Renal cortical epithelial cell (primary cell): ENCODE data around the gene PDLIM1. TPM values are rescaled to one million over a fixed set of nuclear protein-coding genes. Genes with fewer than 3 reads are reported as not detected.
A peak's percentile ranks its signal among the peaks of the same experiment; 100 is the strongest.

Experiments used
- DNase-seq: peaks from one replicate; pipeline ENCODE4 v3.0.0-alpha.2; 2011; ENCODE audit warnings: low read depth
- total RNA-seq: library from RNA; depleted of rRNA; stranded (reverse); fragments of >200 nt; gene quantifications from 2 replicates; pipeline ENCODE4 v1.2.3, GENCODE V29; 2014

PDLIM1 gene
- total RNA-seq, 1 donor from 2014 or later, result 45.8 TPM

DNA sequence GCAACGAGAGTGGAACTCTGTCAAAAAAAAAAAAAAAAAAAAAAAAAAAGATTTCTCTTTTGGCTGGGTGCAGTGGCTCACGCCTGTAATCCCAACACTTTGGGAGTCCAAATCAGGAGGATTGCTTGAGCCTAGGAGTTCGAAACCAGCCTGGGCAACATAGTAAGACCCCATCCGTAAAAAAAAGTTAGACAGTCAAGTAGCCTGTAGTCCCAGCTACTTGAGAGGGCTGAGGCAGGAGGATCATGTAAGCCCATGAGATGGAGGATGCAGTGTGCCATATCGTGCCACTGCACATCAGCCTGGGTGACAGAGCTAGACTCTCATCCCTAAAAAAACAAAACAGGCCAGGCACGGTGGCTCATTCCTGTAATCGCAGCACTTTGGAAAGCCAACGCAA, 25.2 kb downstream of the PDLIM1 start:
- no peak for DNase-seq

DNA sequence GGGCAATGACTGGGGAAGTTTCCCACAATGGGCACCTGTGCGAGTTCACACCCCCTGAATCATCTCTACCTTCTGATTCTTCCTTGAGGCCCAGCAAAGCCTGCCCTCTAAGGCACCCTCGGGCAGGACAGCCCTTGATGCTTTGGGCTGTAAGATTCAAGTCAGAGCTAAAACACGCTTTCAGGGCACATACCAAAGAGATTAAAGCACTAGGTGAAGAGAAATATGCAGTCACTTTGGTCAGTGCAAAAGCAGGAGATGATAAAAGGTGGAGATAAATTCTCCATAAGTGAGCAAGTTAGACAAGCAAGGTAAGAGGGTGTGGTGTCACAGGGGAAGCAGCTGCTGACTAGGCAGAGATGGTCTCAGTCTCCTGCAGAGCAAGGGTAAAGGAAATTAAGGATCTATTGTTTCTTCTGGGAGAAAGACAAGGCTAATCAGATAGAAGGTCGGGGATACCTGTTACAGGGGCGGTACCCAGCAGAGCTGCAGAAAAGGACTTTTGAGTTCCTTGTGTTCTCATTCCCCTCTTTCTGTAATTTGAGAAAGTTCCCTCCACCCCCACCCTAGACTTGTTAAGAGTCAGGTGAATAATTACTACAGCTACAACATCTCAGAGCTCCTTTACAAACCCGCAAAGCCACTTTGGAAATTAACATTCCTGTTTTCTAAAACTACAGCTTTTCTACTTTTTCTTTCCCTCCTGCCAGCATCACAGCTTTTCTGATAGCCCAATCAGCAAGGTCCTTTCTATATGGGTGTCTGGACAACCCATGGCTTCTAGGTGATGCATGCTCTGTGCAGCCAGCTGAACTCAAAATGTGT, 26.4 kb downstream of the PDLIM1 start:
- peak; percentile 37 for DNase-seq

DNA sequence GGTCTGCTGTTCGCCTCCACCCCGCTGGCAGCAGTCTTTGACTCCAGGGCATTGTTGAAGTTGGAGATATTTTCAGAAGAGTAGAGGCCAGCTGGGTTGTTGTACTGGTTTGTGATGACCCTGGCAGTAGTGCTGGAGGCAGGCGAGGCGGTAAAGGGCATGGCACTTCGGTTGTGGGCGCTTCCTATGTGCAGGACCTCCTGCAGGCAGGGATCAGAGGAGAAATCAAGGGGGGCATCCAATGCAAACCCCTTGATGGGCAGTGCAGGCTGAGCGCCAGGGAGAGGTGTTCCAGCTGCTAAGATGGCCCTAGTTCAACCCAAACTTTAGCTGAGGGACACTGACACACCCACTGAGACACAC, 27.0 kb downstream of the PDLIM1 start:
- DNase-seq, result no peak

DNA sequence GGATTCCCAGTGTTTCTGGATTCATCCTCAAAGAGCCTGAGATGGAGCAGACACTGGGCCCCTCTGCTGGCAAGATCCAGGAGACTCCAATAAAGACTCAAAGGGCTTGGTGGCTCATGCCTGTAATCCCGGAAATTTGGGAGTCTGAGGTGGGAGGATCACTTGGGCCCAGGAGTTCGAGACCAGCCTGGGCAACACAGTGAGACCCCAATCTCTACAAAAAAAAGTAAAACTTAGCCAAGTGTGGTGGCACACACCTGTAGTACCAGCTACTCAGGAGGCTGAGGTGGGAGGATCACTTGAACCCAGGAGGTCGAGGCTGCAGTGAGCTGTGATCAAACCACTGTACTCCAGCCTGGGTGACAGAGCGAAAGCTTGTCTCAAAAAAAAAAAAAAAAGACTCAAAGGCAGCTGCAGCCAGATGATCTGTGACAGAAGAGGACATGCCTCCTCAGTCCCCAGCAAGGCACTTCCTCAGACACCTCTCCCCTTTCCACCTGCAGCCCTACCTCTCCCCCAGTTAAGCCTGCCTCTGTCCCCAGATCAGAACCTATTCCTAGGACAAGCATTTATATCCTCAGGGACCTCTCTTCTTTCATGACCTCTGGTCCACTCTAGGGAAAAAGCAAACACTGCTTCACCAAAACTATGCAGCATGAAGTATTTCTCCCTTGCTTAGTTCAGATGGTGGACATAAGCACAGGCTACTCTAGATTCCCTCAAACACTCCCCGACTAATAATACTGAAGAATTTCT, 27.9 kb downstream of the PDLIM1 start:
- DNase-seq, result no peak

DNA sequence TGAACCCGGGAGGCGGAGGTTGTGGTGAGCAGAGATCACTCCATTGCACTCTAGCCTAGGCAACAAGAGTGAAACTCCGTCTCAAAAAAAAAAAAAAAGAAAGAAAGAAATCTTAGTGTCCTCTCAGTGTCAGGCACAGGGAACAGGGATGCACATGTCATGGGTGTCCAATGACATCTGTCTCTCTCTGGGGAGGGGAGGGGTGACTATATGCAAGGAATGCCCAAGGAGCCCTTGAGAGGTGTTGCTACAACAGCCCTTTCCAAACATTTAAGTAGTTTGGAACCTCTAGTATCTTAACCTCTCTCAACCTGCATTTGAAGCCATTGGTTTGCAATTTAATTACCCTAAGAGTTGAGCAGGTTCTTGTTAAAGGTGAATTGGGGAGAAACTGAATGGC, 28.9 kb downstream of the PDLIM1 start:
- DNase-seq, result no peak

GRCh38 chr10:95260909-95261552, 29.8 kb downstream of the PDLIM1 start:
- DNase-seq, result peak; percentile 33

- DNase-seq, result peak; percentile 90
Observed at GRCh38 chr10:95260397-95260881, 30.4 kb downstream of the PDLIM1 start.

GRCh38 chr10:95257849-95258248, 33.0 kb downstream of the PDLIM1 start:
- DNase-seq, result no peak

GRCh38 chr10:95256268-95256667, 34.5 kb downstream of the PDLIM1 start:
- no peak for DNase-seq

- no peak for DNase-seq
Observed at GRCh38 chr10:95254629-95255028, 36.2 kb downstream of the PDLIM1 start.

- DNase-seq, result no peak
Observed at GRCh38 chr10:95253686-95254085, 37.1 kb downstream of the PDLIM1 start.

DNA sequence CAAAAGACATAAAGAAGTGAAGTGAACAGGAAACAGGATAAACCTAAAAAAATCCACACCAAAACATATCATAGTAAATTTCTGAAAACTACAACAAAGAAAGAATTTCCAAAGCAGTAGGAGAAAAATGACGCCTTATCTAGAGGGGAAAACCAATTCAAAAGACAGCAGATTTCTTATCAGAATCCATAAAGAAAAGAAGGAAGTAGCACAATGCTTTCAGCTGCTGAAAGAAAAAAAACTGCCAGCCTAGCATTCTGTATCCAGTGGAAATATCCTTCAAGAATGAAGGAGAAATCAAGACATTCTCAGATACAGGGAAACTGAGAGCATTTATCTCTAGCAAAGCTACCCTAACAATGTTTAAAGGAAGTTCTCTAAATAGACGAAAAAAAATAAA, 37.8 kb downstream of the PDLIM1 start:
- DNase-seq, result no peak

- DNase-seq, result no peak
Observed at GRCh38 chr10:95250856-95251255, 39.9 kb downstream of the PDLIM1 start.

DNA sequence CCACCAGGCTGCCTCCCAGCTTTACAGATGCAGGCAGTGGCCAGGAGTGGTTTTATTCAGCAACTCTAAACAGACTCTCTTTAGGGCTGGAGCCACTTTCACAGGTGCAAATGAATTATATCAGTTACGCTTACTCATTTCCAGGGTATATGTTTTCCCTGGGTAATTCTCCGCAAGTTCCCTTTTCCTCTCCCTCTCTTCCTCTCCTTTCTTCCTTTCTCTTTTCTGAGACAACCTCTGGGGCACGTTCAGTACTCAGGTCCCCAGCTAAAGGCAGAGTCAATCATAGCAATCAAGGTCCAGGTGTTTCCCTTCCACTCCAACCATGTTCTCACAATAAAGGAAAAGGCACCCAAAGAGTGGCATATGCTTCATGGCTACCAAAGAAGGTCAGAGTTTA, 41.3 kb downstream of the PDLIM1 start:
- no peak for DNase-seq

GRCh38 chr10:95248989-95249388, 41.8 kb downstream of the PDLIM1 start:
- no peak for DNase-seq

DNA sequence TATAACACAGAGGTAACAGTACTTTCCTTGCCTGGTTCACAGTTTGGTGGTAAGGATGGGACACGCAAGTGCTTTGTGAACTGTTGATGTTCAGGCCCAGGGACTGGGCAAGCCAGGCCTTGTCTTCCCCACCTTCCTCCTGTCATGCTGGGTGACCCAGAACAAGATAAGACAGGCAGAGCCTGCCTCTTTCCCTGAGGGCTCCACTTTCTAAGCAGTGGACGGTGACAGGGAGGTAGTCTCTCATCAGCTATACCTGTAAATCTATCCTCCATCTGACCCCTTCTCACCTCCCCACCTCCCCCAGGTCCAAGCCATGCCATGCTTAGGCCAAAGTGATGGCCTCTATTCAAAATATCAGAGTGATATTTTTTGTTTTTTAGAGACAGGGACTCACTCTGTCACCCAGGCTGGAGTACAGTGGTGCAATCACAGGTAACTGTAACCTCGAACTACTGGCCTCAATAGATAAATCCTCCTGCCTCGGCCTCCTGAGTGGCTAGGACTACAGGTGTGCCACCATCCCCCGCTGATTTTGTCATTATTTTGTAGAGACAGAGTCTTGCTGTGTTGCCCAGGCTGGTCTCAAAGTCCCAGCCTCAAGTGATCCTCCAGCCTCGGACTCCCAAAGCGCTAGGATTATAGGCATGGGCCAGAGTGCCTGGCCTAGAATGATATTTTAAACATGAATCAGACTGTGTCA, 42.8 kb downstream of the PDLIM1 start:
- no peak for DNase-seq

- peak; percentile 46 for DNase-seq
Observed at GRCh38 chr10:95247200-95247880, 43.5 kb downstream of the PDLIM1 start.

- DNase-seq, result peak; percentile 57
Observed at GRCh38 chr10:95246582-95247051, 44.2 kb downstream of the PDLIM1 start.

DNA sequence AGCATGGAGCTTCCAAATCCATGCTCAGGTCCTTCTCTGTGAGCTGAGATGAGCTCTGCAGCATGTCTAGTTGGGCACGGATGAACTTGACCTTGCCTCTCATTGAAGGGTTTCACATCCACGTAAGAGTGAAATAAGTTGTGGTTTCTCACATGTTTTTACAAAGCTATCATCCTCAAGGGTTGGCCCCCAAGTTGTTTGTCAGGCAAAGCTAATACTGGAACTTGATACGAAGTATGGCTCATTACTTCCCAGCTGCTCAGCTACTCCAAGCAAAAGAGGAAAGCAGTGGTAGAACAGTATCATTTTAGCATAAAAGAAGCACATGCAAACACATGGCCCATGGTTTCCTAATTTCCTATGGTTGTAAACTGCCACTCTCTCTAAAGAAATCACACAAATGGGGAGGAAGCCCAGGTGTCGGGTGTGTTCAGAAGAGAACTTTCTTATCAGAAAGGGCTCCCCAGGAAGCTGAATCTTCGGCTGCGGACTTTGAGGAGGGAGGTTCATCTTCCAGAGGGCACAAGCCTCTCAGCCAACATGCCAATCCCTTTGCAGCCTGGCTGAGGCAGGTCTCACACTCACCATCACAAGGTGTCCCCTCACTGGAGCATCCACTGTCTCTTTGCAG, 45.3 kb downstream of the PDLIM1 start:
- DNase-seq, result no peak

DNA sequence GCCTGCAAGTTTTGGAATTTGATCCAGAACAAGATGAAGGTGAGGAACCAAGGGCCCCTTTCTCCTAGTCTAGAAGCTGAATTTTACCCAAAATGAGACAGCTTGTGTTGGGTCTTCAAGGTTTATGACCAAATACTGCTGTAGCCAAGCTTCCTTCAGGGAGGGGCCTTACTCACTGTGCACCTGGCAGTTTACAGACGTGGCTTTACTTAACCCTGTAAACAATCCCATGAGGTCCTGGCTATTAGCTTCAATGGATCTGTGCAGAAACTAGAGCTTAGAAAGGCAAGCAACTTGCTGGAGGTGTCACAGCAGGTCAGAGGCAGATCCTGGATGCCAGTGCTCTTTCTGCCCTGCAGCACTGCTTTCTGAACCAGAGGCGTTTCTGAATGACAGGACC, 46.7 kb downstream of the PDLIM1 start:
- no peak for DNase-seq

- no peak for DNase-seq
Observed at GRCh38 chr10:95243318-95243617, 47.5 kb downstream of the PDLIM1 start.
